Ovary (tissue), 3 donors: ENCODE data around the gene FAM120AOS.

Source experiments
- CTCF ChIP-seq, 3 donors: fragments of 450-650 bp in 2 of 3; fragments of 200-600 bp in 1 of 3; IDR thresholded peaks; one replicate each; pipeline versions ENCODE4 v1.5.1 to v1.8.0; 2016 to 2022; ENCODE audit warnings: antibody characterized with exemption in 3 of 3, mild to moderate bottlenecking in 1 of 3
- EP300 ChIP-seq: sonication (generic); formaldehyde crosslinking; IDR thresholded peaks from one replicate; pipeline ENCODE4 v1.6.1; 2017; ENCODE audit warnings: antibody characterized with exemption
- POLR2A ChIP-seq: fragments of 450-650 bp; IDR thresholded peaks from one replicate; pipeline ENCODE4 v1.6.1; 2017; ENCODE audit warnings: antibody characterized with exemption, mild to moderate bottlenecking, moderate library complexity
- donor health status: DM: no; HTN: no; CAD: no.

GRCh38 chr9:93500571-93501298 is 47.4 kb upstream of the FAM120AOS start:
- TF ChIP-seq CTCF (IDR thresholded peaks at IDR 0.05) (no peak), EP300 (no peak), POLR2A (no peak)
